Measurements from ENCODE around the gene ATF7. TPM values are rescaled to one million over a fixed set of nuclear protein-coding genes. Genes with fewer than 3 reads are reported as not detected.

The ATF7 gene
- total RNA-seq, 1 donor: 17.4 TPM

- Histone ChIP-seq H4K20me1 (ENCODE audit: insufficient read depth, low read length) (peaks cover 3% of the 10 kb centered on the region), H3K4me2 (ENCODE audit: insufficient read depth, low read length) (peak overlapping the region; percentile 88), H3K4me3 (ENCODE audit: insufficient read depth, low read length) (peak overlapping the region; percentile 38), H3K36me3 (ENCODE audit: insufficient read depth, low read length) (peaks cover 27% of the 10 kb centered on the region), H3K79me2 (ENCODE audit: insufficient read depth, low read length) (peaks cover 33% of the 10 kb centered on the region), H3K9me3 (ENCODE audit: low read depth, low read length) (no peaks in the 10 kb centered on the region), H3K27me3 (ENCODE audit: insufficient read depth, low read length) (no peaks in the 10 kb centered on the region), H2AFZ (ENCODE audit: low read length) (no peak overlapping the region), H3K27ac (ENCODE audit: low read depth, low read length) (peak overlapping the region; percentile 93), H3K4me1 (ENCODE audit: insufficient read depth, low read length) (peaks cover 78% of the 10 kb centered on the region)
- no peak for TF ChIP-seq CTCF (IDR thresholded peaks at IDR 0.05; ENCODE audit: extremely low read depth, low read depth, low read length)
- peak; percentile 45 for DNase-seq (ENCODE audit: insufficient read length, low spot score, missing footprints)
Observed at GRCh38 chr12:53502983-53503728, 123.0 kb downstream of the ATF7 start.

GRCh38 chr12:53502331-53502730 is 123.9 kb downstream of the ATF7 start:
- peak overlapping the region; percentile 88 for H3K4me2 ChIP-seq (ENCODE audit: insufficient read depth, low read length)
- H3K9me3 ChIP-seq (ENCODE audit: low read depth, low read length): no peaks in the 10 kb centered on the region
- peak overlapping the region; percentile 93 for H3K27ac ChIP-seq (ENCODE audit: low read depth, low read length)
- H3K79me2 ChIP-seq (ENCODE audit: insufficient read depth, low read length): peaks cover 42% of the 10 kb centered on the region
- peaks cover 77% of the 10 kb centered on the region for H3K4me1 ChIP-seq (ENCODE audit: insufficient read depth, low read length)
- H4K20me1 ChIP-seq (ENCODE audit: insufficient read depth, low read length): peaks cover 3% of the 10 kb centered on the region
- peak overlapping the region; percentile 23 for H2AFZ ChIP-seq (ENCODE audit: low read length)
- peak overlapping the region; percentile 72 for H3K4me3 ChIP-seq (ENCODE audit: insufficient read depth, low read length)
- no peaks in the 10 kb centered on the region for H3K27me3 ChIP-seq (ENCODE audit: insufficient read depth, low read length)
- TF ChIP-seq CTCF (IDR thresholded peaks at IDR 0.05; ENCODE audit: extremely low read depth, low read depth, low read length): no peak
- peaks cover 29% of the 10 kb centered on the region for H3K36me3 ChIP-seq (ENCODE audit: insufficient read depth, low read length)
- DNase-seq (ENCODE audit: insufficient read length, low spot score, missing footprints): peak; percentile 92

GRCh38 chr12:53501615-53502181 is 124.5 kb downstream of the ATF7 start:
- Histone ChIP-seq H3K4me3 (ENCODE audit: insufficient read depth, low read length) (peak overlapping the region; percentile 72), H4K20me1 (ENCODE audit: insufficient read depth, low read length) (peaks cover 3% of the 10 kb centered on the region), H2AFZ (ENCODE audit: low read length) (peak overlapping the region; percentile 86), H3K4me1 (ENCODE audit: insufficient read depth, low read length) (peaks cover 73% of the 10 kb centered on the region), H3K4me2 (ENCODE audit: insufficient read depth, low read length) (peak overlapping the region; percentile 88), H3K36me3 (ENCODE audit: insufficient read depth, low read length) (peaks cover 24% of the 10 kb centered on the region), H3K9me3 (ENCODE audit: low read depth, low read length) (no peaks in the 10 kb centered on the region), H3K79me2 (ENCODE audit: insufficient read depth, low read length) (peaks cover 48% of the 10 kb centered on the region), H3K27me3 (ENCODE audit: insufficient read depth, low read length) (no peaks in the 10 kb centered on the region), H3K27ac (ENCODE audit: low read depth, low read length) (peak overlapping the region; percentile 93)
- TF ChIP-seq CTCF (IDR thresholded peaks at IDR 0.05; ENCODE audit: extremely low read depth, low read depth, low read length): no peak
- DNase-seq (ENCODE audit: insufficient read length, low spot score, missing footprints): peak; percentile 47
